ENCODE measurements around the gene UBA5.

Gene UBA5

GRCh38 chr3:132665230-132665745 is 5.2 kb downstream of the UBA5 start:
- no peak for DNase-seq (ENCODE audit: low read depth)
- no peak for TF ChIP-seq CTCF (conservative IDR thresholded peaks at IDR 0.05; ENCODE audit: low read depth, low read length)
- H3K4me3 ChIP-seq (ENCODE audit: low read depth, low read length), result no peak overlapping the region

GRCh38 chr3:132669256-132669777 is 9.2 kb downstream of the UBA5 start:
- TF ChIP-seq CTCF (conservative IDR thresholded peaks at IDR 0.05; ENCODE audit: low read depth, low read length), result no peak
- DNase-seq (ENCODE audit: low read depth), result no peak
- no peak overlapping the region for H3K4me3 ChIP-seq (ENCODE audit: low read depth, low read length)

DNA sequence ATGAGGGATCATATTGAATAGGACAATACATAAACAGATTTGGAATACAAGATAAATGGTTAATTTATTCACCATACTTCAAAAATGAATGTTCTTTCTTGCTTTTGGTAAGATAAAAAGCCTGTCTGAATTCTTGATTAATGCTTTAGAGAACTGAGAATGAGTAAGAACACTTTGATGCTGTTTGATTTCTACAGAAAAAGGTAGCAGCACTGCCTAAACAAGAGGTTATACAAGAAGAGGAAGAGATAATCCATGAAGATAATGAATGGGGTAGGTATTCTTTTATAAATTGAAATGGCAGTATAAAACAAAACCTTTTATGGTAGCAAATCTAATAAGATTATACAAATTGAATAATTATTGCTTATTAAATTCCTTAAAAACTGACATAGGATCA is 15.3 kb downstream of the UBA5 start:
- H3K4me3 ChIP-seq (ENCODE audit: low read depth, low read length), result no peak overlapping the region
- DNase-seq (ENCODE audit: low read depth), result no peak
- no peak for TF ChIP-seq CTCF (conservative IDR thresholded peaks at IDR 0.05; ENCODE audit: low read depth, low read length)

- no peak overlapping the region for H3K4me3 ChIP-seq (ENCODE audit: low read depth, low read length)
- DNase-seq (ENCODE audit: low read depth), result no peak
- no peak for TF ChIP-seq CTCF (conservative IDR thresholded peaks at IDR 0.05; ENCODE audit: low read depth, low read length)
These were observed 19.8 kb downstream of the UBA5 start for GRCh38 chr3:132679911-132680310.

- no peak overlapping the region for H3K4me3 ChIP-seq (ENCODE audit: low read depth, low read length)
- no peak for DNase-seq (ENCODE audit: low read depth)
- no peak for TF ChIP-seq CTCF (conservative IDR thresholded peaks at IDR 0.05; ENCODE audit: low read depth, low read length)
These were observed 21.3 kb downstream of the UBA5 start for GRCh38 chr3:132681421-132681820.

DNA sequence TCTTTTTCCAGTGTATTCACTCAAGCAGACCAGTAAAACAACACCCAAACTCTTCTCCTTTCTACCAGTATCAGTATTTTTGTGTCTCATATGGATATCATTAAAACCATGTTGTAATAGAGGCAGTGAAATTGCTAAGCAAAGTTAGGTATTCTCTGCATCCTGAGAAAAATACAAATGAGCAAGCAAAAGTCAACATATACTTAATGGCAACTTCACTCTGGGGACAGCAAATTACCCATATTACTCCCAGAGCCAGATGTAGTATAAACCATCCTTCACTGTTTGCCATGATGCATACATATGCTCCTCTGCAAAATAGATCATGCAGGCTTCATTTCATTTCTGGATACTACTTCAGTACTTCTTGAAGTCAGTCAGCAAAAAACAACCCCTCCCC is 22.1 kb downstream of the UBA5 start:
- H3K4me3 ChIP-seq (ENCODE audit: low read depth, low read length), result no peak overlapping the region
- no peak for DNase-seq (ENCODE audit: low read depth)
- TF ChIP-seq CTCF (conservative IDR thresholded peaks at IDR 0.05; ENCODE audit: low read depth, low read length), result no peak

DNA sequence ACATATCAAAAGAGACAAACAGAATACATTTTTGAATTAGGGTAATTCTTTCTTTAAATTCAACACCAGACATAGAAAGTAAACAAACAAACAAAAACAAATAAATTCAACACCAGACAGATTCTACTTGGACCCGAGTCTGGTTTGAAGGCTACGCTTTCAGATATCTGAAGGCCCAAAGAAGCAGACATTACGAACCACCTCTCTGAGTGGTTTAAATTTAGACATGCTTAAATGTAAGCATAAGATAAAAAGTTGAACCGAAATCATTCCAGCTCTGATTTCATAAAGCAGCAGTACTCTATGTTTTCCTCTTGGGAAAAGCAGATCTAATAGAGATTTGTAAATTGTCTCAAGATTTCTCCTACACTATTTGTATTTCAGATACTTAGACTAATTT is 29.9 kb downstream of the UBA5 start:
- TF ChIP-seq CTCF (conservative IDR thresholded peaks at IDR 0.05; ENCODE audit: low read depth, low read length), result no peak
- no peak overlapping the region for H3K4me3 ChIP-seq (ENCODE audit: low read depth, low read length)
- no peak for DNase-seq (ENCODE audit: low read depth)

Measured in choroid plexus epithelial cell (primary cell).